Stimulated activated CD8-positive, alpha-beta memory T cell treated with anti-CD3 and anti-CD28 coated beads, Interleukin-7, amount 100 ng/mL, for 48 hours (primary cell): ENCODE measurements around the gene MDH2.
"Not testable (repeated sequence)": the region's sequence is repeated elsewhere in the genome, so short reads cannot be mapped to it uniquely, and the experiment has no call there.

Source experiments
- DNase-seq, 2 donors: peaks; one replicate each; pipeline ENCODE4 v3.0.0-alpha.2; 2020; ENCODE audit warnings: low read depth in 1 of 2; ENCODE audit errors: extremely low read depth in 1 of 2

The MDH2 gene

GRCh38 chr7:76044375-76044865, 3.5 kb upstream of the MDH2 start:
- DNase-seq = no peak

- no peak for DNase-seq
These were observed 548 bp upstream of the MDH2 start for GRCh38 chr7:76047305-76047810.

DNA sequence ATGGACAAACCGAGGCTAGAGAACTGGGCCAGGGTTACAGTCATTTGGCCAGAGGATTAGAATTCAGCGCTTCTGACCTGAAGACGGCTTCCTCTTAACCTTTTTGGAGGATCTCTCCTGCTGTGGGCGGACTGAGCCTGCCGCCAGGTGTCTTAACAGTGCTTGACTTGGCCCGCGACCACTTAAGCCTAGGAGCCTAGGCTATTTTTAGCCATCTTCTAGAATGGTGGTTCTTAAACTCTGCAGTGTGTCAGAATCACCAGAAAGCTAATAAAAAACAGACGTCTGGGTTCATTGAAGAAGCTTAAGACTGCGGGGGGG, 722 bp downstream of the MDH2 start:
- no peak for DNase-seq

GRCh38 chr7:76049295-76049694, 1.4 kb downstream of the MDH2 start:
- DNase-seq = no peak

DNA sequence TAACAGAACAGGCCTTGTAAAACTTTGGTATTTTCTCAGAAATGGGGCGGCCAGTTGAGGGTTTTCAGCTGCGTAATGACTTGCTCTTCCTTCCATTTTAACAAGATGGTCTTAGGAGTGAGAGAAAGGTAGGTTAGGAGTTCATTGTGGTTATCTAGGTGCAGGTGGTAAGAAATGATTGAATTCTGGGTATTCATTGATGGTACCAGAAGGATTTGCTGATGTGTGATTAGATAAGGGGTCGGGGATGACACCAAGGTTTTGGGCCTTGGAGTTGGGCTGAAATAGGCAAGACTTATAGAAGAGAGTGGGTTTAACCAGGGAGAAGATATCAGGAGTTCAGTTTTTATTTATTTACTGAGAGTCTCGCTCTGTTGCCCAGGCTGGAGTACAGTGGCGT, 2.6 kb downstream of the MDH2 start:
- DNase-seq = no peak

- no peak for DNase-seq
These were observed 3.9 kb downstream of the MDH2 start for GRCh38 chr7:76051840-76052239.

DNA sequence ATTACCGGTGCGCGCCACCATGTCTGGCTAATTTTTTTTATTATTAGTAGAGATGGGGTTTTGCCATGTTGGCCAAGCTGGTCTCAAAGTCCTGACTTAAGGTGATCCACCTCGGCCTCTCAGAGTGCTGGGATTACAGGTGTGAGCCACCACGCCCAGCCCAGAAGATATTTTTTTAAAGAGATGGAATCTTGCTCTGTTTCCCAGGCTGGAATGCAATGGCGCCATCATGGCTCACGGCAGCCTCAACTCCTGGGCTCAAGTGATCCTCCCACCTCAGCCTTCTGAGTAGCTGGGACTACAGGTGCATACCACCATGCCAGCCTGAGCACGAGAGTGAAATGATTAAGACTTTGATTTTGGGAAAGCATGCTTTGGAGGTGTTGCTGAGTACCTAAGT, 4.8 kb downstream of the MDH2 start:
- not testable (repeated sequence) for DNase-seq

- no peak for DNase-seq
These were observed 5.6 kb downstream of the MDH2 start for GRCh38 chr7:76053461-76053860.

DNA sequence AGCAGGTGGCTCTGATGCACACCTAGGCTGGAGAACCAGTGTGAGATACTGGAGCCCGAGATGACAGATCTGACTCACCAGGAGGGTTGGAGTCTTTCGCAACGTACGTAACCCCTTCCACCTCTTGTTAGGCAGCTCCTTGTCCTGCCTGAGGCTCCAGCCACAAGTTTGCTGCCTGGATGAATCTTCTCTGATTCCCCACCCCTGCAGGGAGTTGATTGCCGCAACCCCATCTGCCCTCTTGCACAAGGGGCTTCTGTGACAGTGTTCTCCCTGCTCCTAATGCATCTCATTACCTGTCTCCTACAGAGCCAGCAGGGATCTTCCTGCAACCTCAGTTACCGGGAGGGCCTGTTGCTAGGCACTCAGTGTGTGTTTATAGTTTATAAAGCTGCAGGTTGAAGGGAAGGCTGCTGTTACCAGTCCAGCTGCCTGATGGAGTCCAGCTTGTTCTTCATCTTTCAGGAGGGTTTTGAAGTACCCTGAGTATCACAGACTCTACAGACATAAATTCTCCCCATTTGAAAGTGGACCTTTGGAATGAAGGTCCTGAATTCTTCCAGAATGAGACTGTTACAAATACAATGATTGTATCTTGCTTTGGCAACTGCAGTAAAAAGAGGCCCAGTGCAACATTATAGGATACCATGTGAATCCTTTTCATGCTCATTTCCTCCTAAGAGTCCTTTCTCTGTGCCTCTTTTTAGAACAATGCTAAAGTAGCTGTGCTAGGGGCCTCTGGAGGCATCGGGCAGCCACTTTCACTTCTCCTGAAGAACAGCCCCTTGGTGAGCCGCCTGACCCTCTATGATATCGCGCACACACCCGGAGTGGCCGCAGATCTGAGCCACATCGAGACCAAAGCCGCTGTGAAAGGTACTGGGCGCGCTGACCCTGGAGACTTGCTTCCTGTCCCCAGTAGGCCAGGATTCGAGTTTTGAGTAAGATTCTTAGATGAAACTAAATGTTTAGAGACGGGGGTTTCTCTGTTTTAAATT, 6.5 kb downstream of the MDH2 start:
- DNase-seq = peak in 1 of 2 donors; percentile 19

- no peak for DNase-seq
These were observed 8.3 kb downstream of the MDH2 start for GRCh38 chr7:76056241-76056640.

- no peak for DNase-seq
These were observed 9.4 kb downstream of the MDH2 start for GRCh38 chr7:76057103-76057812.

DNA sequence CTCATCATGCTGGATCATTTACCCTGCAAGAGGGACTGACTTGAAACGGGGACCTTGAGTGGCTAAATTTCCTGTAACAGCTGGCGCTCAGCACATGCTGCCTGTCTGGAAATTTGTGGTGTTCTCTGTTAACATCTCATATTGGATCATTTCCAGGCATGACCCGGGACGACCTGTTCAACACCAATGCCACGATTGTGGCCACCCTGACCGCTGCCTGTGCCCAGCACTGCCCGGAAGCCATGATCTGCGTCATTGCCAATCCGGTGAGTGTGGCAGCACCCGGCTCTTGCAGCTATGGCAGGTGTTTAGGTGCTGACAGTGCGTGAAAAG, 9.9 kb downstream of the MDH2 start:
- no peak for DNase-seq

- DNase-seq = not testable (repeated sequence)
These were observed 10.8 kb downstream of the MDH2 start for GRCh38 chr7:76058745-76059144.

GRCh38 chr7:76060842-76061241, 12.9 kb downstream of the MDH2 start:
- DNase-seq = no peak

DNA sequence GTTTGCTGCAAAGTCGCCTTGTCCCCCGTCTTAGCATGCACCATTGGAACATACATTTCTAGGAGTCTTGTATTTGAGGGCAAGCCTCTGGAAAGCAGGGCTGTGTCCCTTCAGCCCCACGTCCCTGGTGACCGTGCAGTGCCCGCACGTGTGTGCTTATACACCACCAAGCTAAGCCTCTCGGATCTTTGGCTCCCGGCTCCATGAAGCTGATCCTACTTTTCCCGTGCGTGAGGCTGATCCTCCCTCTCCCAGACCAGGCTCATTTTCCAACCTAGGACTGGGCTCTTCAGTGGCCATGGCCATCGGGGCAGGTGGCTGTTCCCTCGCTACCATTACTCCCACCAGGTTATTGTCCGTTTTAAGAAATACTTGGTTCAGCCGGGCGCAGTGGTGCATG, 14.3 kb downstream of the MDH2 start:
- DNase-seq = no peak

GRCh38 chr7:76063114-76063513, 15.2 kb downstream of the MDH2 start:
- DNase-seq = no peak

DNA sequence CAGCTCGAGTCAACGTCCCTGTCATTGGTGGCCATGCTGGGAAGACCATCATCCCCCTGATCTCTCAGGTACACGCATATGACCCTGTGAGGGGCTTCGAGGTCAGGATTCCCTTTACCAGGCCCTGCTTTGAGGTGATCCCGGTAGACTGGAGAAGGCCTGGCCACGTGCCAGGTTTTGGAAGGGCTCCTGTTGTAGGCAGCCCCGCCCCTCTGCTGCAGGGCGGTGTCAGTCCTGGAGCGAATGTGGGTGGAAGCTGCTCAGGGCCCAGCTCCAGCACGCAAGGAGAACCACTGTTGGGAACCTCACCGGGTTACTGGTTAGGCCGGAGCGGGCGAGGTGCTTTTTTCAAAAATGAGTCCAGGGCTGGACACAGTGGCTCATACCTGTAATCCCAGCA, 15.6 kb downstream of the MDH2 start:
- no peak for DNase-seq

DNA sequence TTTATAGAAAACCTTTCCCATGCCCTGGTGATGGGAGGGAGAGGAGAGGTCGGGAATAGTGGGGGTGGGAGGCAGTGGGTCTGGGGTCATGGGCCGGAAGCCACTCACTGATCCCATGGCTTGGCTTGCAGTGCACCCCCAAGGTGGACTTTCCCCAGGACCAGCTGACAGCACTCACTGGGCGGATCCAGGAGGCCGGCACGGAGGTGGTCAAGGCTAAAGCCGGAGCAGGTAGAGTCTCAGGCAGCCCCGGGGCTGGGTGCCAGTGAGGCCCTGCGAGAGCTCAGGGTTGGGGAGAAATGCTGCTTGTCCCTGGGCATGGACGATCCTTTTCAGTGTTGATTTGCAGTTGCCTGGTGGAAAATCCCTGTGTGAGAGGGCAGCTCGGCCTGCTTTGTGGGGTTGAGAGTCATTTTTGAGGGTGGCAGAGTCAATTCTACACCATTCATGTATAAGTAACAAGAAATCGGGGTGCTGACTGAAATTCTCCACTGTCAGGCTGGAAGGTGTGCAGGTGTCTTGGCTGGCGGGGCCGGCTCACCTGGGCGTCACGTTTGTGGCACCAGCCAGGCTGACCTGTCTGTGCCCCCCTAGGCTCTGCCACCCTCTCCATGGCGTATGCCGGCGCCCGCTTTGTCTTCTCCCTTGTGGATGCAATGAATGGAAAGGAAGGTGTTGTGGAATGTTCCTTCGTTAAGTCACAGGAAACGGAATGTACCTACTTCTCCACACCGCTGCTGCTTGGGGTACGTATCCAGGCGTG, 16.5 kb downstream of the MDH2 start:
- DNase-seq = no peak

- DNase-seq = peak in 1 of 2 donors; percentile 33
These were observed 17.2 kb downstream of the MDH2 start for GRCh38 chr7:76065016-76065612.

DNA sequence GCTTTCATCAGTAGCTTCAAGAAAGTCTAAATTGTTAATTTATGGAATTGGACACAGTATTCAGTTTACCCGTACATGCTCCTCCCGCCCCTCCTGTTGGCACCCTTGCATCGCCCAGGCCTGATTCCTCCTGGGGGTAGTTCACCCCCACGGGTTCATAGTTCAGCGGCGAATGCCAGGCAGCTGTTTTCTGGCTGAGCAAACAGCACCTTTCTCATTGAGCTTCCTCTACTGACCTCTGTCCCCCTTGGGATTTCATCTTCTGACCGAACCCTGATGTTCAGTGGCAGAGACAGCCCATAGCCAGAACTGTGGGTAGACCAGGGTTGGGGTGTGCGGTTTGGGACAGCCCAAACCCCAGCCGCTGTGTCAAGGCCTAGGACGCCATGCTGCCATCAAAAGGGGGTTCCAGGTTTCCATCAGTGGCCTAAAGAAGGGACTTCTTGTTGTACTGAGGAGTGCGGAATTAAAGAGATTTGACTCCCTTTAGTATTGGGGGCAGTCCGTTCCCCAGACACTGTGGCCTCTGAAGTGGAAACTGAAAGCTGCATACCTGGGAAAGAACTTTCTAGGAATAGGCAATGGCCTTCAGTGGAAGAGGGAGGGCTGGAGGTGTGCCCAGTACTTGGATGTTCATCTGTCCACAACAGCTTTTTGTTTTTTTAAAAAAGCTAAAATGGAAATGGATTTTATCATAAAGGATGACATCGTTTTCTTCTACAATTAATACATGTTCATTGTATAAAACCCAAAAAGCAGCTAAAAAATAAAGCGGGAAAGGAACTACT, 19.0 kb downstream of the MDH2 start:
- no peak for DNase-seq
